MCF 10A (cell line): ENCODE results near the gene DOC2A. TPM values are rescaled to one million over a fixed set of nuclear protein-coding genes. Genes with fewer than 3 reads are reported as not detected.

ENCODE experiments used
- BruUV-seq: library from RNA; stranded (reverse); fragments of 400-500 nt; replicated peaks from 2 replicates; lab custom pipeline; 2021; lab: Mats Ljungman, UMichigan
- CTCF ChIA-PET: fragments of 300-600 bp; sonication (Branson Sonifier 250); formaldehyde crosslinking; extraction: SDS; loops from one replicate; lab custom pipeline; 2021; ENCODE audit warnings: antibody characterized with exemption, inconsistent platforms; lab: Yijun Ruan, JAX
- POLR2A ChIA-PET: fragments of 300-600, 350-650 bp; sonication (Branson Sonifier 250); formaldehyde crosslinking; extraction: SDS; loops from one replicate; lab custom pipeline; 2020; ENCODE audit warnings: antibody characterized with exemption, inconsistent platforms; lab: Yijun Ruan, JAX
- DNase-seq: peaks from one replicate; pipeline ENCODE4 v3.0.0-alpha.2; 2018; ENCODE audit not compliant: unreplicated experiment
- H3K27ac Mint-ChIP-seq: one replicate; pipeline ENCODE4 v1.8.0; 2022; ENCODE audit warnings: mild to moderate bottlenecking, low read depth, mixed read lengths; ENCODE audit not compliant: unreplicated experiment
- H3K27me3 Mint-ChIP-seq: one replicate; pipeline ENCODE4 v1.8.0; 2022; ENCODE audit warnings: mixed read lengths; ENCODE audit not compliant: insufficient read depth, unreplicated experiment
- H3K36me3 Mint-ChIP-seq: one replicate; pipeline ENCODE4 v1.8.0; 2022; ENCODE audit warnings: mild to moderate bottlenecking, moderate library complexity, mixed read lengths; ENCODE audit not compliant: insufficient read depth, unreplicated experiment
- H3K4me1 Mint-ChIP-seq: one replicate; pipeline ENCODE4 v1.8.0; 2022; ENCODE audit warnings: mixed read lengths; ENCODE audit not compliant: insufficient read depth, unreplicated experiment
- H3K4me3 Mint-ChIP-seq: one replicate; pipeline ENCODE4 v1.8.0; 2022; ENCODE audit warnings: mild to moderate bottlenecking, moderate library complexity, mixed read lengths; ENCODE audit not compliant: unreplicated experiment
- H3K9me3 Mint-ChIP-seq: one replicate; pipeline ENCODE4 v1.8.0; 2022; ENCODE audit warnings: mixed read lengths; ENCODE audit not compliant: unreplicated experiment
- CTCF ChIP-seq: fragments of 200-600 bp; IDR thresholded peaks from one replicate; pipeline ENCODE4 v1.8.0; 2022; ENCODE audit warnings: antibody characterized with exemption, mild to moderate bottlenecking; ENCODE audit not compliant: unreplicated experiment
- intact Hi-C: fragments of 100-400 bp; cut with micrococcal nuclease; formaldehyde crosslinking; loops from 2 replicates; pipeline ENCODE4 v1.14.1; 2022
- total RNA-seq: library from RNA; stranded (reverse); gene quantifications from 2 replicates; pipeline ENCODE4 v1.2.3, GENCODE V29; 2022

Gene DOC2A
- total RNA-seq, 1 experiment from 2014 or later, result 1.2 TPM

DNA sequence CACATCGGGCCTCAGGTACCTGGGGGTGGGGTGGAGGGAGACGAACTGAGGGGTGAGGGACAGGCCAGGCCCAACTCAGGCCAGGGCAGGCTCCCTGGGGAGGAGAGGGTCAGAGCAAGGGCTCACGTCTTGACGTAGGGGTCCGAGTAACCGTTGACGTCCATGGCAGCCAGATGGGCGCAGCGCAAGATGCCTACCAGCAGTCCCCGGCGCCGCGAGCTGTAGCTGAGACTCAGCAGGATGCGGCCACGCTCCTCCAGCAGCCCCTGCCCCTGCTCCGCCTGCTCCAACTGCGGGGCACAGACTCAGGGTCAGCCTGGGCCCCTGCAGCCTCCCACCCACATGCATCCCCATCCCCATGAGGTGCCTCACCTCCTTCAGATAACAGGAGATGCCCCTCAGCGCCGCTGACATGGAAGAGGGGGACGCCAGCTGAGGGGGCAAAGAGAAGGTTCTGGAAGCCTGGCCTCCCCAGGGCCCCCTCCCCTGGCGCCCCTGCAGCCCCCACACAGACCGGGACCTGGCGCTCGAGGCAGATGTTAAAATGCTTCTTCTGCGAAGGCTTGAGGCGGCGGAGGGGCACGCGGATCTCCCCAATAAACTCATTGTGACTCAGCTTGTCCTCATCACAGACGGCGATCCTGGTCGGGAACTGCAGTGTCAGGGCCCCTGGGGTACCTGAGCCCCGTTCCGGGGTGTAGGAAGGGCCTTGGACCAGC, 4.0 kb downstream of the DOC2A start:
- no peak for TF ChIP-seq CTCF
- peaks cover 20% of the 10 kb centered on the region for H3K27me3 Mint-ChIP-seq
- intact Hi-C loops, result no loop called here
- peaks cover under 1% of the 10 kb centered on the region for H3K36me3 Mint-ChIP-seq
- no peak overlapping the region for H3K4me3 Mint-ChIP-seq
- no peaks in the 10 kb centered on the region for H3K4me1 Mint-ChIP-seq
- CTCF ChIA-PET, result interaction anchor here (0.6 kb wide), 1 partner anchor 17 kb away, joined by 3 read pairs; no protein-coding TSS in a partner anchor
- H3K9me3 Mint-ChIP-seq, result no peaks in the 10 kb centered on the region
- POLR2A ChIA-PET, result interaction anchor here (0.7 to 2.5 kb wide), 5 partner anchors 10 to 63 kb away, joined by 3 to 9 read pairs (median 4); partner anchors contain the start of genes HIRIP3, INO80E and TAOK2
- no peak overlapping the region for H3K27ac Mint-ChIP-seq
- no peak for DNase-seq
- BruUV-seq, result no TSS peak

GRCh38 chr16:30006095-30006473, 4.7 kb downstream of the DOC2A start:
- no peaks in the 10 kb centered on the region for H3K9me3 Mint-ChIP-seq
- CTCF ChIA-PET, result interaction anchor here (0.6 to 2.0 kb wide), 5 partner anchors 11 to 306 kb away, joined by 3 to 6 read pairs (median 3); no protein-coding TSS in a partner anchor

DNA sequence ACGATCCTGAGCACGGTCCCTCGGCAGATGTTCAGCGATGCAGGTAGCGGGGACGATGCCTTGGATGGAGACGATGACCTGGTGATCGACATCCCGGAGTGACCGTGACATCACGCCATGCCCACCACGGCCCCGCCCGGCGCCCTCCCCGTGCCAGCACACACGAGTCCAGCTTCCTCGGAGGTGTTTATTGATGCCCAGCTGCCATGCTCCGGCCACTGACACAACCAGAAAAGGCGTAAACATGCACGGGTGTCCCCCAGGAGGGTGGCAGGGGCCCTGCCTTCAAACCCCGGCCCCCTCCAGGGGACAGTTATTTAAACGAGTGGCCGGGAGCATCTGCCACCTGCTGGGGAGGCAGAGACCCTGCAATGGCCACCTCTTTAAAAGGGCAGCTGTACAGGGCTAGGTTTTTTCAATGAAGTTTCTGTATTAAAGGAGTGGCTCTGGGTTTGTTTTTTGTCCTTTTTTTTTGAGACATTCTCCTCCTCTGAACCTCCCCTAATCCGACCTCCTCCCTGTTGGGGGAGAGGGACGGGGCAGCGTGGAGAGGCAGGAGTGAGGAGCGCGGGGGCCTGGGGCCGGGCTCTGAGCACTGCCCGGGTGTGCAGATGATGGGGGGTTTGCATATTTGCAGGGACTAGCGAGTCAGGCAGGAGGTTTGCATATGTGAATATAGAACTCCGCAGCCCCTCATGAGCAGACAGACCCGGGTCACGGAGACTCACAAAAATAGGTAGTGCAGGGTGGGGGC, 5.3 kb downstream of the DOC2A start:
- peak; percentile 58 for TF ChIP-seq CTCF
- Mint-ChIP-seq H3K4me3 (no peak overlapping the region), H3K36me3 (peaks cover 10% of the 10 kb centered on the region), H3K27ac (no peak overlapping the region), H3K27me3 (peaks cover 7% of the 10 kb centered on the region), H3K9me3 (no peaks in the 10 kb centered on the region), H3K4me1 (no peaks in the 10 kb centered on the region)
- ChIA-PET POLR2A (interaction anchor here (0.6 to 2.5 kb wide), 7 partner anchors 9 to 197 kb away, joined by 3 to 9 read pairs (median 3); partner anchors contain the start of genes HIRIP3, INO80E and TAOK2), CTCF (interaction anchor here (0.6 to 2.0 kb wide), 4 partner anchors 11 to 306 kb away, joined by 3 to 6 read pairs (median 4); no protein-coding TSS in a partner anchor)
- intact Hi-C loops, result no loop called here
- BruUV-seq, result TSS peak; percentile 59
- DNase-seq, result peak; percentile 41

More at GRCh38 chr16:30006095-30006473, 4.7 kb downstream of the DOC2A start:
- Mint-ChIP-seq H3K4me1 (no peaks in the 10 kb centered on the region), H3K27ac (no peak overlapping the region), H3K27me3 (peaks cover 12% of the 10 kb centered on the region), H3K4me3 (no peak overlapping the region), H3K36me3 (peaks cover 8% of the 10 kb centered on the region)
- no peak for TF ChIP-seq CTCF
- DNase-seq, result no peak
- POLR2A ChIA-PET, result interaction anchor here (0.6 to 2.5 kb wide), 6 partner anchors 10 to 197 kb away, joined by 3 to 9 read pairs (median 4); partner anchors contain the start of genes HIRIP3, INO80E and TAOK2
- intact Hi-C loops, result no loop called here
- BruUV-seq, result no TSS peak

DNA sequence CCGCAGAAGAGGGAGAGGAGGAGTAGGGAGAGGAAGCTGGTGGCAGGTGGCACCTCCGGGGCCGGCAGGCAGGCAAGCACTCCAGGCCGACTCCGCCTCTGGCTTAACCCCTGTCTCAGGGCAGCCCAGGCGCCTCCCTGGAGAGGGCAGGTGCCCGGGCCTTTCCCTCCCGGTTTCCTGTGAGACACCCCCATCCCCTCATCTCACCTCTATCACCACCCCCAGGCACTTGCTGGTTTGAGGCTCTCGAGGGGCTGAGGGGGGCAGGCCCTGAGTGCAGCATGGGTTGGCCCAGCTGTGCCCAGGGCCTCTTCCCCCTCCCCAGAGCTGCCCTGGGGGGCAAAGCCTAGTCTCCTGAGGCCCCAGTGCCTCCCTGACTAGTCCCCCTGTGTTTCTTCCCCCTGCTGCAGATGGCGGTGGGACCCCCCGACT, 6.0 kb downstream of the DOC2A start:
- Mint-ChIP-seq H3K4me3 (no peak overlapping the region), H3K27ac (no peak overlapping the region), H3K27me3 (no peaks in the 10 kb centered on the region), H3K4me1 (no peaks in the 10 kb centered on the region), H3K9me3 (no peaks in the 10 kb centered on the region), H3K36me3 (peaks cover 10% of the 10 kb centered on the region)
- no peak for TF ChIP-seq CTCF
- ChIA-PET CTCF (interaction anchor here (0.9 to 2.0 kb wide), 4 partner anchors 10 to 87 kb away, joined by 3 to 6 read pairs (median 4); no protein-coding TSS in a partner anchor), POLR2A (interaction anchor here (0.7 to 2.5 kb wide), 5 partner anchors 8 to 180 kb away, joined by 3 to 9 read pairs (median 3); partner anchors contain the start of genes INO80E and TAOK2)
- DNase-seq, result no peak
- no TSS peak for BruUV-seq
- intact Hi-C loops, result no loop called here
